SK-N-MC (cell line): ENCODE measurements around the gene IL12RB2.

Experiments
- EZH2 ChIP-seq: fragments of 200-600 bp; sonication (generic); IDR thresholded peaks from one replicate; pipeline ENCODE4 v1.6.1; 2017; ENCODE audit warnings: antibody characterized with exemption
- POLR2AphosphoS5 ChIP-seq: IDR thresholded peaks from 2 replicates; pipeline ENCODE4 v1.6.1; 2012; ENCODE audit warnings: mild to moderate bottlenecking, low read depth, low read length, borderline replicate concordance

DNA sequence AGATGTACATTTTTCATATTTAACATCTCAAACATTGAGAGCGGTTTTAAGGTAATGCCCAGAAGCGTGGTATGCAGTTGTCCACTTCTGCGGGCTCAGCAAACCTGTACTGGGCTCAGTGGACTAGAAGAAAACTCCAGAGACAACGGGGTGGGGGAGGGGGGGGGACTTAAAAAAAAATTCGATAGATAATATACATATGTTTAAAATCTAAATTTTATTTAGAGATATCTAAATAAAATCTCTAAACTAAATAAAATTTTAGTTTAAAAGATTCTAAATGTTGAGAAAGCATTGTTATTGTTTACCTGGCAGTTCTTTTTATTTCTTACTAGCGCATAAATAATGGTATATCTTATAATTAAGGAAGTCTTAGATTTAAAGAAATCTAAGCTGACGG lies 1.1 kb upstream of the IL12RB2 start:
- TF ChIP-seq POLR2AphosphoS5, result no peak
- no peak for TF ChIP-seq EZH2
